ENCODE results near the gene CD200.
A peak's percentile ranks its signal among the peaks of the same experiment; 100 is the strongest.
"Not testable (repeated sequence)": the region's sequence is repeated elsewhere in the genome, so short reads cannot be mapped to it uniquely, and the experiment has no call there.

The CD200 gene

DNA sequence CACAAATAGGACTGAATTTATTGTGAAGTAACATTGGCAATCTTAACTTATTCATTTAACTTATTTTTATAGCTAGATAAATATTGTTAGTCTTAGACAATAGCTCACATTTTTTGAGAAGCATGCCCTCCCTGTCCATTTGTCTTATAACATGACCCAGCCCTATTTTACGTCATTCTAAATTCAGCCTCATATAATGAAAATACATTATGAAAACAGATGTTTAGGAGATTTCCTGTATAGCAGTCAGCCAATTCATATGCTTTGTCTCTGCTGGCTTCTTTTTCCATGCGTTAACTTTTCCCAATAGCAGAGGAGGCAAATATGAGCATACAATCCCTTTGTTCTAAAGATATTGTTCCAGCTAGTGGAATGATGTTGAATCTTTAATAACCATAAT is 29.3 kb downstream of the CD200 start:
- no peak for DNase-seq

DNA sequence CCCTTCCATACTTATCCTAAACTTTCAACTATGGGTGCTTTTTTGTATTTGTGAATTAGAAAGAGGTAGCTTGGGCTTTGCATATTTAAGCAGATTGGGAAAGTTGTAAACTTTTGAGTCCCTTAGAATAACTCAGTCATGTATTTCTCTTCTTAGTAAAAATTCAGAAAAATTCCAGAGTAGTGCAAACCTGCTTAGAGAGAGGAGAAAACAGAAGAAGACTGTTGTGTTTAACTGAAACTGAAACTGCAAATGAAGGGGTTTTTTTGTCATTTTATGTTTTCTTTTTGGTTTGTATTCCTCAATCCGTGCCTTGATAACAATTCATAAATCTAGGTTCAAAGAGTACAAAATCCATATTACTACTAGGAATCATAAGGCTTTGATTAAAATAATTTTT is 31.3 kb downstream of the CD200 start:
- DNase-seq: peak; percentile 16

DNA sequence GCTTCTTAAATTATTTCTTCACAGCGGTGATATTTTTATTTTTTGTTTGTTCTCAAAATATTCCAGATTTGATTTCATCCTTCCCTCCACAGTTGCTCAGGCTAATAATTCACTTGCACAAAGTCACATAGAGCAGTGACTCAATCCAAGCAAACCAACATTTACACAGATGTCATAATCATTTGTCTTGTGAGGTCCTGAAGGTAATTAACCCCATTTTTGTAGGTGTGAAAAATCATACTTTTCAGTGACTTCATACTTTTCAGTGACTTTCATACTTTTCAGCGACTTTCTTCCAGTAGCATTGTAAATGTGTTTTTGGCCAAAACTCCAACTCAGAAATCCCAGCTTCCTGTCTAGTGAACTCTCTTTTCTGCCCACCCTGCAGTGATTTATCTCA is 32.1 kb downstream of the CD200 start:
- DNase-seq: no peak

DNA sequence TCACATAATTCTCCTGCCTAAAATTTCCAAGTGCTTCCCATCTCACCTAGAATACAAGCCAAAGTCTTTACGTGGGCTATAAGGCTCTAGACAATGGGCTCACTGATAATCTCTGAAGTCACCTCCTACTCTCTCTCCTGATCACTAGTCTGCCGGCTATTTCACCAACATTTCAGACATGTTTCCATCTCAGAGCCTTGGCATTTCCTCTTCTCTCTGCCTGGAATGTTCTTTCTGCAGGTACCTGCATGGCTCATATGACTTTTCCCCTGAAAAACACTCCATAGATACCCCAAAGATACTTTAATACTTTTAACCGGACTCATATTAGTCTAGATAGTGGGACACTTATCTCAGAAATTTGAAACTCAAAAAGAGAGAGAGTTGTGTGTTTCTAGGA is 32.7 kb downstream of the CD200 start:
- no peak for DNase-seq

DNA sequence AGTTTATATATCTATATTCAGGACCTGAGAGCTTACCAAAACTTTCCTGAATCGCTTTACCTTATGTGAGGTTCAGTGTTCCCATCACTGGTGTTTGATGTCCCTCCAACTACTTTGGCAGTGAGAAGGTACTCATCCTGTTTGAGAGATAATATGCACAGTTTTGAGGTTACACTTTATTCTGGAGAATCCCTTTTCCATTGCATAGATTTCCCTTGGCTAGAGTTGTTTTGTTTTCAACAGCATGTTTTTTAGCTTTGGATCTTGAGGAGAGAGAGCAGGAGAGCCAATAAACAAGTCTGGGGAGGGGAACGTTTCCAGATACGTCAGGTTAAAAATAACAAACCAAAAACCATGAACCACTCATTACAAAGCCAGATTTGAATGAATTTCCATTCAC is 33.6 kb downstream of the CD200 start:
- DNase-seq: no peak

DNA sequence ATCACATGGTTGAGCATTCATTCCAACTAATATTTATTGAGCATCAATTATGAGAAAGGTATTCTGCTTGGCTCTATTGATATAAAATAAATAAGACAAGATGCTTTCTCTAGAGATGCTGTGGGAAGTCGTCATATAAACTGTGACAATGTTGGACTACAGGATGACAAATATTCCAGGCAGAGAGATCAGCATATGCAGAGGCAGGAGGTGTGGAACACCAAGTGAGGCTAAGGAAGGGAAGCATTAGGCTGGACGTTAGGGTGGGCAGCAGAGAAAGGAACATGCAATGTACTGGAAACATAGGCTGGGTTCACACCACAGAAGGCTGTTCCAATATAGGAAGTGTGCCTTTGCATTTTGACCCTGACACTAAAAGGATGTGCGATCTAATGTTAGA is 38.6 kb downstream of the CD200 start:
- no peak for DNase-seq

DNA sequence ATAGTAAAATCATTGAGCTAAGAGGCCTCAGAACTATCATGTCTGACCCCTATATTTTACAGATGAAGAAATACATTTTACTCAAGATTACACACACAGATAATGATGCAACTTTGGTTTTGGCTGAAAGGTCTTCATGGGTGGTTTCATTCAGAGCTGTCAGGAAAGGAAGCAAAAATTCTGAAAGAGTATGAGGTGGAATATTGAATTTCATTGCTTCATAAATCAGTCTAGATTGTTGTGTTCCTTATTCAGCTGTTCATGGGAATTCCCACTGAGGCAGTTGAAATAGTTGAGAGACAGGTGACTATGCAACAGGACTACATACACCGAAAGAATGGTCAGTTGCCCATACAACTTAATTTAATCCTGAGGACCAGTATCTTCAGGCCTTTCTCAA is 39.4 kb downstream of the CD200 start:
- no peak for DNase-seq

DNA sequence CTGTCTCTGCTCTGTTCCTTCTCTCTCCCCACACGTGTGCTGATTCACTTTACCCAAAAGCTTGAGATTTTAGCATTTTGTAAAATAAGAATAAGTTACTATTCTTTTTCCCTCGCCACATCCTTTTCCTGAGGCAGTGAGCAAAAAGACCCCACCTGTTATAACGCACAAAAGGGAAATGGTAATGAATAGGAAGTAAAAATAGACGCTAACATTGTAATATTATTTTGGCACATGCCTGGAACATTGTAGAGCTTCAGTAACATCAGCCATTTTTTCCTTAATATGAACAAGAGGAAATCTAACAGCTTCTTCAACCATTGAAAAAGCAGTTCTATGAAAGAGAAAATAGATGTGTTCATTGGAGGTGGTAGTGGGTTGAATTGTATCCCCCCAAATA is 40.5 kb downstream of the CD200 start:
- DNase-seq: no peak

DNA sequence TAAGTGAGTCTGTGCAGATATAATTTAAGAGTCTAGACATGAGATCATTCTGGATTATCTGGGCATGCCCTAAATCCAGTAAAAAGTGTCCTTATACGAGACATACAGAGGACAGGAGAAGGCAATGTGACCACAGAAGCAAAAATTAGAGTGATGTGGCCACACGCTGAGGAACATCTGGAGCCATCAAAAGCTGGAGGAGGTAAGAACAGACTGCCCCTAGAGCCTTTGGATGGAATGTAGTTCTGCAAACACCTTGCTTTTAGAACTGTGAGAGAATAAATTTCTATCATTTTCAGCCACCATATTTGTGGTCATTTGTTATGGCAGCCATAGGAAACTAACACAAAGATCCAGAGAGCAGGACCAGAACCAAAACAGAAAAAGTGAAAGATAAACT is 41.0 kb downstream of the CD200 start:
- DNase-seq: no peak

DNA sequence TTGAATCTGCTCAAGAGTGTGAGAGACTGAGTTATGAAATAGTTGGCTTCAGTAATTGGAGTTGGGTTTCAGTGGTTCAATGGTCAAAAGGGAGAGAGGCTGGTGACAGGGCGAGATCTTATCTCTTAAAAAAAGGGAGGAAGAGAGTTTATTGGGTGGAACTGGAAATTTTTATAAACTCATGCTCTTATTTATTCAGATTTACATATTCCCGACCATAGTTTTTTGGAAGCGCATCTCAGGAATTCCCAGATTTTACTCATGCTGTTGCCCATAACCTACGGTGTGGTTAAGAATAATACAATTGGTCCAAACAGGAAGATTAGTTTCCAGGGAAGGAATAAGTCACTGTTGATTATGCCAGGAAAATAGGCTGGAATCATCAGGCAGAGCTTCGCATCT is 41.4 kb downstream of the CD200 start:
- no peak for DNase-seq

DNA sequence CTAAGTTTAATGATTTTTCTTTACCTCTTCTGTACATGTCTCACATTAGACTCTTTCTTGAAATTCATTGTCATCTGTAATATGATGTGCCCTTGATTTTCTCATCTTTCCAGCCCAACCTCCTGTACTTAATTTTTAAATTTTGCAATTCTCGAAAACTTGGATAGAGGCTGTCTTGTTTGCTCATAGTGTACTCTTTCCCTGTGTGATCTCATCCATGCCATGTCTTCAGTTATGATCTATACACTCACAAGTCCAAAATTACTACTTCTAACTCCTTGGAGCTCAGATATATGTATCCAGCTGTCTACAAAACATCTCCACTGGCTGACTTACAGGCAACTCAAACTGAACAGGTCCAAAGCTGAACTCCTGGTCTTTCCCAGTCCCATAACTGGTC is 42.2 kb downstream of the CD200 start:
- DNase-seq: no peak

DNA sequence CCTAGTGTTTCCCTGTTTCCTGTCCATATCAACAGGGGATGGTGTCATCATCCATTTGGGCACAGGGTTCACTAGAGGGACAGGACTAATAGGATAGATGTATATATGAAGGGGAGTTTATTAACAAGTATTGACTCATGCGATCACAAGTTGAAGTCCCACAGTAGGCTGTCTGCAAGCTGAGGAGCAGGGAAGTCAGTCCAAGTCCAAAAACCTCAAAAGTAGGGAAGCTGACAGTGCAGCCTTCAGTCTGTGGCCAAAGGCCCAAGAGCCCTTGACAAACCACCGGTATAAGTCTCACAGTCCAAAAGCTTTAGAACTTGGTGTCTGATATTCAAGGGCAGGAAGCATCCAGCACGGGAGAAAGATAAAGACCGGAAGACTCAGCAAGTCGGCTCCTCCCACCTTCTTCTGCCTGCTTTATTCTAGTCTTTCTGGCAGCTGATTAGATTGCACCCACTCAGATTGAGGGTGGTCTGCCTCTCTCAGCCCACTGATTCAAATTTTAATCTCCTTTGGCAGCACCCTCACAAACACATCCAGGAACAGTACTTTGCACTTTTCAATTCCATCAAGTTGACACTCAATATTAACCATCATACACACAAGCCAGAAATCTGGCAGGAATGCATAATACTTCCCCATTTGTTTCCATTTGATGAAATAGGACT is 43.4 kb downstream of the CD200 start:
- DNase-seq: no peak

DNA sequence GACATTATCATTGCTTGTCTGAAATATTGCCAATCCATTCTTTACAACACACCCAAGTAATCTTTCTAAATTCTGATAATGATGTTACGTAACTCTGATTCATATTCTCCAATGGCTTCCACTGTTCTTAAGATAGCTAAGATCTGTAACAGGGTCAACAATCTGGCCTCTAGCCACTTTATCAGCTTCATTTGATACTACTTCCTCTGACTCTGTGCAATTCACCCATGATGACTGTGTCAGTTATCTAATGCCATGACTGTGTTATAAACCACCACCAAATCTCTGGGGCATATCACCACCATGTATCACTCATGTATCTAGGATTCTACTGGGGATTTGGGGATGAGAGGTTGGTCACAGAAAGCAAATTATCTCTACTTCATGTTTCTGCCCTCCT is 44.0 kb downstream of the CD200 start:
- no peak for DNase-seq

DNA sequence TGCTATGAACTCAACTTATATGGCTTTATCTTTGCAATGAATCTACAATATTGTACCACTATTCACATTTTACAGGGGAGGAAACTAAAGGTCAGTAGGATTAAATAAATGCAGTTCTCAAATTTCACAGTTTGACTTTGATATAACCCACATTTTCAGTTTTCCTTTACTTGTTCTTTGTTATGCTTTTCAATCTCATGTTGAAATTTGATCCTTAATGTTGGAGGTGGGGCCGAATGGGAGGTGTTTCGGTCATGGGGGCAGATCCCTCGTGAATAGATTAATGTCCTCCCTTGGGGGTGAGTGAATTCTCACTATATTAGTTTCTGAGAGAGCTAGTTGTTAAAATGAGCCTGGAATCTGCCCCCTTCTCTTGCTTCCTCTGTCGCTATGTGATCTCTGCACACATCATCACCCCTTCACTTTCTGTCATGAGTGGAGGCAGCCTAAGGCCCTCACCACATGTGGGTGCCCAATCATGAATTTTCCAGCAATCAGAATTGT is 44.7 kb downstream of the CD200 start:
- DNase-seq: no peak

DNA sequence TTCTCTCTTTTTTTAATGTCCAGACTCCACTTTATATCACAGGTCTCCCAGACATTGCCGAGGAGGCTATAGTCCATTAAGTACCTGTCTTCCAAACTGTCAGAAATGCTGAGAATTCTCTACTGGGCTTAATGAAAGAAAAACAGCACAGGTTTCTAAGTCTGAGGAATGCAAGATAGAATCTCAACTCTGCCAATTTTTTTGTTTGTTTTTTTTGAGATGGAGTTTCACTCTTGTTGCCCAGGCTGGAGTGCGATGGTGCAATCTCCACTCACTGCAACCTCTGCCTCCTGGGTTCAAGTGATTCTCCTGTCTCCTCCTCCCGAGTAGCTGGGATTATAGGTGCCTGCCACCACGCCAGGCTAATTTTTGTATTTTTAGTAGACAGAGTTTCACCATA is 45.4 kb downstream of the CD200 start:
- DNase-seq: not testable (repeated sequence)

DNA sequence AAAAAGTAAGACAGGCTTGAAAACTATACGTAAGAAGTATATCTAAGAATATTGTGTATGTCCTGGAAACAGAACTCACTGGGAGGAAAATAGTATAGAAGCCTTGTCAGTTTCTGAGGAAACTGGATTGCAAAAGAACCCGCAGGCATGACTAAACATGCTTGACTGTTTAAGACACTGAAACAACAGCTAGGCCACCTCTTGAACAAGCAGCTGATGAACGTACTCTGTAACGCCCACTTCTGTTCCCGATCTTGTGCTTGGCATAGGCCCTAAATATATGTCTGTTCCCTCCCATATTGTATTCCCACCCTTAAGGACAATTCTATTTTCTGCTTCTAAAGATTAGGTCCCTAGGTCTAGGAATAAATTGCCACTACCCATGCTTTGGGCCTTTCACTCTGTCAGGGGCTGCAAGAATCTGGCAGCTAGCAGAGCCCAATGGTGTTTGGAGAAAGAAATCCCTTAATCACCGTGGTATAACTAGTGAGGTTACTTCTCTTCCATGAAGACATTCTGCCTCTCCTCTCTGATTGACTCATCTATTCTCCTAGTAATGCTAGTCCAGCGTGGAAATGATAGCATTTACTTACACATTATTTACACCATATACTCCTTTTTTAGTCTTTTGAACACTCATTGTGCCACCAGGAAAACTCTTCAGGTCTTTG is 46.2 kb downstream of the CD200 start:
- no peak for DNase-seq

DNA sequence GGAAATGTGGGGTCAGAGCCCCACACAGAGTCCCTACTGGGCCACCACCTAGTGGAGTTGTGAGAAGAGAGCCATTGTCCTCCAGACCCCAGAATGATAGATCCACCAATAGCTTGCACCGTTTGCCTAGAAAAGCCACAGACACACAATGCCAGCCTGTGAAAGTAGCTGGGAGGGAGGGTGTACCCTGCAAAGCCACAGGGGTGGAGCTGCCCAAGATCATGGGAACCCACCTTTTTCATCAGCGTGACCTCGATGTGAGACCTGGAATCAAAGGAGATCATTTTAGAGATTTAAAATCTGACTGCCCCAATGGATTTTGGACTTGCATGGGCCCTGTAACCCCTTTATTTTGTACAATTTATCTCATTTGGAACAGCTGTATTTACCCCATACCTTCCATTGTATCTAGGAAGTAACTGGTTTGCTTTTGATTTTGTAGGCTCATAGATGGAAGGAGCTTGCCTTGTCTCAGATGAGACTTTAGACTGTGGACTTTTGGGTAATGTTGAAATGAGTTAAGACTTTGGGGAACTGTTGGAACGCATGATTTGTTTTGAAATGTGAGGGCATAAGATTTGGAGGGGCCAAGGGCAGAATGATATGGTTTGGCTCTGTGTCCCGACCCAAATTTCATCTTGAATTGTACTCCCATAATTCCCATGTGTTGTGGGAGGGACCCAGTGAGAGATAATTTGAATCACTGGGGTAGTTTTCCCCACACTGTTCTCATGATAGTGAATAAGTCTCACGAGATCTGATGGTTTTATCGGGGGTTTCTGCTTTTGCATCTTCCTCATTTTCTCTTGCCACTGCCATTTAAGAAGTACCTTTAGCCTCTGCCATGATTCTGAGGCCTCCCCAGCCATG is 49.0 kb downstream of the CD200 start:
- DNase-seq: no peak

DNA sequence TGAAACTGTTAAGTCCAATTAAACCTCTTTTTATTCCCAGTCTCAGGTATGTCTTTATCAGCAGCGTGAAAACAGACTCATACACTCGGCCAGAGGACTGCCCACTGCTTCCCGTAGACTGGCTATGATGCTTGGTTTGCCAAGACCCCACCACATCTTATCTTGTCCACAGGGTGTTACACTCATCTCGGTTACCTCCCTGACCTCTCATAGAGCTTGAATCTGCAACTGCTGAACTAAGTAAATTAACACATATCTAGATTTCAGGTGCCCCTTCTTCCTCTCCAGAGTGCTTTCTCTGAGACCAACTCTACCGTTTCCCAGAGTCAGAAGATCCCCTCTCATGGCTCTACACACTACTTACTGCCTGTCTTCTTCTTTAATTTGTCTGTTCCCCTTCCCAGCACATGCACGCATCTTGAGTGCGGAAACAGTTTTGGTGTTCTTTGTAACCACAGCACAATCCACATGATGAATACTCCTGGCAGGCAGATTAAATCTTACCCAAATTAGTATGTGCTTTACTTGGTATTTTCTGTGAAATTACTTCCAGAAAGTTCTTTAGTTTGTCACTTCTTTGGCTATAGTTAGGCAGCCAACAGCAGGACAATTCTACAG is 49.7 kb downstream of the CD200 start:
- DNase-seq: no peak

DNA sequence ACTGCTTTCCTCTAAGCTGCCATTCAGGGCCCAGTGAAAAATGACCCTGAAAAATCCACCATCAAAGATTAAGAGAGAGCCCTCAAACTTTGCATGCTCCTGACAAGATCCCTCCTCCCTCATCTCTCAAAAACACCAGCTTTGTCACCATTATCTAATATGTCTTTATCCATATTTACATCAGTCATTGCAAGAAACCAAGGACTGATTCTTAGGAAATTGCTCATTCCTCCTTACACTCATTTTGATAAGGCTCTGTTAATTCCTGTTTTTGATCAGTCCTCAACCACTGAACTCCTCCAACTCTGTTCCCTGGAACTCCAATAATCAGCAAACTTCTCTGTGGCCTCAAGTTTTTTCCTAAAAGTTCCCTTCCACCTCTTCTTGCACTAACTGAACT is 51.8 kb downstream of the CD200 start:
- no peak for DNase-seq

DNA sequence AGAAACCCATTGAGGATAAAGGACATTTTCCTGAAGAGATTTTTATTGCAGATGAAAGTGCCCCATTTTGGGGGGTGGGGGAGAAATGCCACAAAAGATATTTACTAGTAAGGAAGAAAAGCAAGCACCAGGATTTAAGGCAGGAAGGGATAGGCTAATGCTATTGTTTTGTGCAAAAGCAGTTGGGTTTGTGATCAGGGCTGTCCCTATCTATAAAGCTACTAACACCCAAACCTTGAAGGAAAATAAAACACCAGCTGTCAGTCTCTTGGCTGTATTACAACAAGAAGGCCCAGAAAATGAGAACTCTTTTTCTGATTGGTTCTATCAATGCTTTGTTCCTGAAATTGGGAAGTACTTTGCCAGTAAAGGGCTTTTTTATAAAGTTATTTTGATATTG is 56.0 kb downstream of the CD200 start:
- no peak for DNase-seq

DNA sequence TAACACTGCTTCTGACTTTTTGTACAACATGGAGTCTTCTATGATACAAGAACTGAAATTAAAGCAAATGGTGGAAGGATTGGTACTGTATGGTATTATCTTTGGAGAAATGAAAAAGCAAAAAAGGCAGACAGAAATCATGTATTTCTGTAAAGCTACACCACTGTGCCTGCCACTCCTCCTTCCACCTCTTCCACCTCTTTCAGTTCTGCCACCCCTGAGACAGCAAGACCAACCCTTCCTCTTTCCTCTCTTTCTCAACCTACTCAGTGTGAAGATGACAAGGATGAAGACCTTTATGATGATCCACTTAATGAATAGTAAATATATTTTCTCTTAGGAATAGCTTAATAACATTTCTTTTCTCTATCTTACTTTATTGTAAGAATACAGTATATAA is 57.0 kb downstream of the CD200 start:
- no peak for DNase-seq

DNA sequence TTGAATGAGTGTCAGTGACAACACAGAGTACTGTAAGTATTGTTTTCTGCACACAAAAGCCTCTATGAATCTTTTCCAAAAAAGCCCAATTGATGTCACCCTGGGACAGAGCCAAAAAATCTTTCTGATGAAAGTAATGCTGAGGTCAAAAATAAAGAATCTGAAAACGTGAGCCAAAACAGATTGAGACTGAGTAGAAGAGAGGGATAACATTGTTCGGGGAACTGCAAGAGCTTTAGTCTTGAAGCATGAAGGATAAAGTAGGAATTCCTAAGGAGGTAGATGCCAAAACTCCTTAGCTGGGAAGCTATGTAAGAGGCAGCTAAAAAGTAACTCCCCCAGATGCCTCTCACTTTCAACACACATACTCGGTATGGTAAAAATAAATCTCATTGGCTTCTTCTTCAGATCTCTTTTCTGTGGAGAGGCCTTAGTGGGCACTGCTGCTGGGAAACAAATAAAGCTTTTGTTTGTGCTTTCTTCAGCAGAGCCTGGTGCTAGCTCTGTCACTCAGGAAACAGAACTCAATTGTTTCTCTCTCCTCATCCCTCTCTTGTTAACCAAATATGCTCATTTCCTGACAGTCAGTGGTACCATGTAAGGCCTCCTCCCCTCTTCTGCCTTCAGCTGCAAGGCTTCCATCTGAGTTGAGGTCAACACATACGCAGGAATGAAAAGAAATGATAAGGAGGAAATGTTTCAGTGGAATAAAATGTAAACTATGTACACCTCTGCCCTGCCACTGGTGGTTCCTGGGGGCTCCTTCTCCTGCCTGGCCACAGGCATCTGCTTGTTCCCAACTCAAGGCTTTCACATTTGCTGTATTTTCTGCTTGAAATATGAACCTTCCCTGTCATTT is 58.1 kb downstream of the CD200 start:
- no peak for DNase-seq

Data from RPMI8226 (cell line).